Measurements from ENCODE around the gene PSTK.

Gene PSTK, protein sequence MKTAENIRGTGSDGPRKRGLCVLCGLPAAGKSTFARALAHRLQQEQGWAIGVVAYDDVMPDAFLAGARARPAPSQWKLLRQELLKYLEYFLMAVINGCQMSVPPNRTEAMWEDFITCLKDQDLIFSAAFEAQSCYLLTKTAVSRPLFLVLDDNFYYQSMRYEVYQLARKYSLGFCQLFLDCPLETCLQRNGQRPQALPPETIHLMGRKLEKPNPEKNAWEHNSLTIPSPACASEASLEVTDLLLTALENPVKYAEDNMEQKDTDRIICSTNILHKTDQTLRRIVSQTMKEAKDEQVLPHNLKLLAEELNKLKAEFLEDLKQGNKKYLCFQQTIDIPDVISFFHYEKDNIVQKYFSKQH

DNA sequence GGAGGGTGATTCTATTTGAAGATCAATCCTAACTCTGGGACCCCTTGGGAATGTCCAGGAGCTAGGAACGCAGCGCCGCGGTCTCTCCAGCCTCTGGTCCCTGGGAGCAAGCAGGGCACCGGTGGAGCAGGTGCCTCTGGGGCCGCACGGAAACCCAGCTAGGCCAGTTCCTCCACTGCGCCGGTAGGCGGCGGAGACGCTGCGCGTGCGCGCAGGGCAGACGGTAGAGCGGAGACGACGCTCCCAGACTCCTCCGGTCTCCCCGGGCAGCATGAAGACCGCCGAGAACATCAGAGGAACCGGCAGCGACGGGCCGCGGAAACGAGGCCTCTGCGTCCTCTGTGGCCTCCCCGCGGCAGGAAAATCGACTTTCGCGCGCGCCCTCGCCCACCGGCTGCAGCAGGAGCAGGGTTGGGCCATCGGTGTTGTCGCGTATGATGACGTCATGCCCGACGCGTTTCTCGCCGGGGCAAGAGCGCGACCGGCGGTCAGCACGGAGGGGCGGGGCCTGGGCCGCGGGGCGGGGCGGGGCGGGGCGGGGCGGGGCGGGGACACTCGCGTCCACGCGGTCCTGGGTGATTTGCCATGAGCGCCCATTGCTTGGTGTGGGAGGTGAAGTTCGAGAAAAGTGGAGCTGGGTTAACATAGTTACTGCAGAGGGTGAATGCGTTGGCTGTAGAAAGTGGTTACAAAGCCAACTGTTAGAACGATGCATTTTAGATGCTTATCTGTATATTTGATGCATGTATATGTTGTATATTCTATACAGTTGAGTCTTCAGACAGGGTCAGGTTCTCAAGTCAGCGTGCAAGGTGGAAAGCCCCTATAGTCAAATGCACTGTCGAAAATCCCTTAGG, at the start of gene PSTK:
Gene PSTK (plus strand): TSS at position 193 of the 857 bp plus-strand sequence. CDS start 79 bp downstream, at position 272.
- Histone ChIP-seq H2AFZ (peak within 1 kb of the TSS; percentile 98), H3K27ac (peak within 1 kb of the TSS; percentile 95), H3K4me1 (peaks cover 2% of the 10 kb centered on the region), H3K4me2 (ENCODE audit: low read length) (peak within 1 kb of the TSS; percentile 96), H3K27me3 (ENCODE audit: control insufficient read depth, insufficient read depth, low read length) (no peaks in the 10 kb centered on the region), H3K9me3 (ENCODE audit: control insufficient read depth, low read length) (no peaks in the 10 kb centered on the region), H3K4me3 (ENCODE audit: low read depth, low read length) (peak within 1 kb of the TSS; percentile 83), H3K79me2 (no peaks in the 10 kb centered on the region), H3K36me3 (ENCODE audit: control insufficient read depth, insufficient read depth, low read length) (no peaks in the 10 kb centered on the region), H3K9ac (peak within 1 kb of the TSS; percentile 12)
- TF ChIP-seq, protein P1, sequence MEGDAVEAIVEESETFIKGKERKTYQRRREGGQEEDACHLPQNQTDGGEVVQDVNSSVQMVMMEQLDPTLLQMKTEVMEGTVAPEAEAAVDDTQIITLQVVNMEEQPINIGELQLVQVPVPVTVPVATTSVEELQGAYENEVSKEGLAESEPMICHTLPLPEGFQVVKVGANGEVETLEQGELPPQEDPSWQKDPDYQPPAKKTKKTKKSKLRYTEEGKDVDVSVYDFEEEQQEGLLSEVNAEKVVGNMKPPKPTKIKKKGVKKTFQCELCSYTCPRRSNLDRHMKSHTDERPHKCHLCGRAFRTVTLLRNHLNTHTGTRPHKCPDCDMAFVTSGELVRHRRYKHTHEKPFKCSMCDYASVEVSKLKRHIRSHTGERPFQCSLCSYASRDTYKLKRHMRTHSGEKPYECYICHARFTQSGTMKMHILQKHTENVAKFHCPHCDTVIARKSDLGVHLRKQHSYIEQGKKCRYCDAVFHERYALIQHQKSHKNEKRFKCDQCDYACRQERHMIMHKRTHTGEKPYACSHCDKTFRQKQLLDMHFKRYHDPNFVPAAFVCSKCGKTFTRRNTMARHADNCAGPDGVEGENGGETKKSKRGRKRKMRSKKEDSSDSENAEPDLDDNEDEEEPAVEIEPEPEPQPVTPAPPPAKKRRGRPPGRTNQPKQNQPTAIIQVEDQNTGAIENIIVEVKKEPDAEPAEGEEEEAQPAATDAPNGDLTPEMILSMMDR (IDR thresholded peaks at IDR 0.05): peak; percentile 97

- Histone ChIP-seq H3K27me3 (ENCODE audit: control insufficient read depth, insufficient read depth, low read length) (no peaks in the 10 kb centered on the region), H3K9ac (no peak overlapping the region), H3K79me2 (no peaks in the 10 kb centered on the region), H3K9me3 (ENCODE audit: control insufficient read depth, low read length) (no peaks in the 10 kb centered on the region), H2AFZ (no peak overlapping the region), H3K4me3 (ENCODE audit: low read depth, low read length) (no peak overlapping the region), H3K4me2 (ENCODE audit: low read length) (no peak overlapping the region), H3K4me1 (no peaks in the 10 kb centered on the region), H3K36me3 (ENCODE audit: control insufficient read depth, insufficient read depth, low read length) (no peaks in the 10 kb centered on the region), H3K27ac (no peak overlapping the region)
- TF ChIP-seq, protein P1 (IDR thresholded peaks at IDR 0.05): no peak
Measured at GRCh38 chr10:122931088-122931906, 48.9 kb upstream of the PSTK start.

DNA sequence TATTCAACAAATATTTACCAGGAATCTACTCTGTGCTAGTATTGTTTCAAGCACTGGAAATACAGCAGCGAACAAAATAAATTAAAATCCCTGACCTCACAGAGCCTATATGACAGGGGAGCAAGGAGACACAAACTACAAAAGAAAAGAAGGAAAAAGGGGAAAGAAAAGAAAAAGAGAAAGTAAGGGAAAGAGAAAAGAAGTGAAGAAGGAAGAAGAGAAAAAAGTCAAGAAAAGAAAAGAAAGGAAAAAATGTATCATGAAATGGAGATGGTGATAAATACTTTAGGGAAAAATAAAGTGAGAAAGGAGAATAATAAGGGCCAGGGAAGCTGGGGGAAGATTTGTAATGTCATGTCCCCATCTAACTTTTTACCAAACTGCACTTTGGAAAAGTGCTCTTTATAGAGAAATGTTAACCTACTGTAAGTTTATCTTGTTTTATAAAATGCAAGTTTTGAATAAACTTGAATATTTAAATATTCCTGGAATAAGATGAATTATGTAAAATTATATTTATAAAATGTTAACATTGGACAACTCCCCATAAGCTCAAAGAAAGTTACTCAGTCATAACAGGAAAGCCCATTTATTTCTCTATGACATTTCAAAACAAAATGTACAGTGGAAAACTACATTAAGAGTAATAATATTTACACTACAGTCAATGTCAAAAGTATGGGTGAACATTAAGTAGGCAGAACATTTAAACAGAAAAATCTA, 40.9 kb upstream of the PSTK start:
- Histone ChIP-seq H3K79me2 (no peaks in the 10 kb centered on the region), H3K4me1 (no peaks in the 10 kb centered on the region), H3K9ac (no peak overlapping the region), H3K4me3 (ENCODE audit: low read depth, low read length) (no peak overlapping the region), H3K27ac (no peak overlapping the region), H3K36me3 (ENCODE audit: control insufficient read depth, insufficient read depth, low read length) (no peaks in the 10 kb centered on the region), H2AFZ (no peak overlapping the region), H3K27me3 (ENCODE audit: control insufficient read depth, insufficient read depth, low read length) (no peaks in the 10 kb centered on the region), H3K9me3 (ENCODE audit: control insufficient read depth, low read length) (no peaks in the 10 kb centered on the region), H3K4me2 (ENCODE audit: low read length) (no peak overlapping the region)
- TF ChIP-seq, protein P1 (IDR thresholded peaks at IDR 0.05): no peak

DNA sequence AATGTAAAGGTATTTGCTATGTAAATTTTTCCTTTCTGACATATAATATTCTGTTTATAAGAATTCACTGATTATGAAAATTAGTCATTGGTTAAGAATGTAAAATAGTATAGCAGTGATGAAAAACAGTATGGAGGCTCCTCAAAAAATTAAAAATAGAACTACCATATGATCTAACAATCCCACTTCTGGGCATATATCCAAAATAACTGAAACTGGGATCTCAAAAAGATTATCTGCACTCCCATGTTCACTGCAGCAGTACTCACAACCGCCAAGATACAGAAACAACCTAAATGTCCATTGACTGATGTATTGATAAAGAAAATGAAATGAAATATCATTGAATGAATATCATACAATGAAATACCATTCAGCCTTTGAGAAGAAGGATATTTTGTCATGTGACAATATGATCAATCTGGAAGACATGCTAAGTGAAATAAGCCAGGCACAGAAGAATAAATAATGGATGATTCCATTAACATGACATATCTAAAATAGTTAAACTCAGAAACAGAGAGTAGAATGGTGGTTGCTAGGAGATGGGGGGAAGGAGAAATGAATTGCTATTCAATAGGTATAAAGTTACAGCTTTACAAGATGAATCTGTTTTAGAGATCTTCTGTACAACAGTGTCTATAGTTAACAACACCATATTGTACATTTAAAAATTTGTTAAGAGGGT, 40.2 kb upstream of the PSTK start:
- no peak overlapping the region for H3K27ac ChIP-seq
- no peaks in the 10 kb centered on the region for H3K79me2 ChIP-seq
- H3K27me3 ChIP-seq (ENCODE audit: control insufficient read depth, insufficient read depth, low read length): no peaks in the 10 kb centered on the region
- no peak overlapping the region for H2AFZ ChIP-seq
- H3K4me2 ChIP-seq (ENCODE audit: low read length): no peak overlapping the region
- H3K4me3 ChIP-seq (ENCODE audit: low read depth, low read length): no peak overlapping the region
- TF ChIP-seq, protein P1 (IDR thresholded peaks at IDR 0.05): no peak
- H3K36me3 ChIP-seq (ENCODE audit: control insufficient read depth, insufficient read depth, low read length): no peaks in the 10 kb centered on the region
- no peak overlapping the region for H3K9ac ChIP-seq
- no peaks in the 10 kb centered on the region for H3K9me3 ChIP-seq (ENCODE audit: control insufficient read depth, low read length)
- H3K4me1 ChIP-seq: no peaks in the 10 kb centered on the region

Measured in parathyroid adenoma (tissue), 2 donors.